Adrenal gland (tissue), 12 donors: Measurements from ENCODE around the gene CCT4. TPM values are rescaled to one million over a fixed set of nuclear protein-coding genes. Genes with fewer than 3 reads are reported as not detected.

Source experiments
- DNase-seq, 7 donors: peaks; one replicate each; pipeline ENCODE4 v3.0.0-alpha.2; 2019 to 2020
- H3K27ac ChIP-seq, 5 donors: fragments of 200-600 bp; sonication (generic) in 4 of 5; 1 replicate in 3 of 5; 2 replicates in 2 of 5; pipeline versions ENCODE4 v1.5.1 to v1.8.0; 2016 to 2020; ENCODE audit warnings: mild to moderate bottlenecking in 1 of 5
- H3K27me3 ChIP-seq: fragments of 200-600 bp; 2 replicates; pipeline ENCODE4 v1.8.0; 2021
- H3K36me3 ChIP-seq, 2 donors: fragments of 200-600 bp; replicated peaks in 1 of 2; 1 replicate in 1 of 2; 2 replicates in 1 of 2; pipeline versions ENCODE4 v1.5.1 to v1.8.0; 2018 to 2022
- H3K4me1 ChIP-seq, 2 donors: fragments of 200-600 bp; replicated peaks in 1 of 2; 1 replicate in 1 of 2; 2 replicates in 1 of 2; pipeline versions ENCODE4 v1.5.1 to v1.8.0; 2018 to 2021
- H3K4me3 ChIP-seq, 4 donors: fragments of 200-600 bp; sonication (generic) in 3 of 4; one replicate each; pipeline ENCODE4 v1.5.1; 2016 to 2018
- H3K9me3 ChIP-seq, 3 donors: fragments of 200-600 bp; sonication (generic) in 1 of 3; replicated peaks in 1 of 3; 1 replicate in 2 of 3; 2 replicates in 1 of 3; pipeline versions ENCODE4 v1.5.1 to v1.8.0; 2016 to 2021
- POLR2A ChIP-seq, 2 donors: fragments of 450-650 bp; IDR thresholded peaks; one replicate each; pipeline ENCODE4 v1.6.1; 2017; ENCODE audit warnings: antibody characterized with exemption in 2 of 2, mild to moderate bottlenecking in 2 of 2, moderate library complexity in 1 of 2
- WGBS, 4 donors: extraction: QIAGEN DNeasy Blood & Tissue Kit in 2 of 4; methylation state at CpG; one replicate each; pipeline versions ENCODE4 v1.1.5 to v1.1.7; 2013 to 2017; 5-methylcytosine and 5-hydroxymethylcytosine counted together
- intact Hi-C, 2 donors: fragments of 100-400 bp; cut with DNase I; formaldehyde crosslinking; loops; one replicate each; pipeline versions ENCODE4 v1.14.1 to v1.15.0; 2022 to 2023
- polyA plus RNA-seq, 3 donors: library from polyadenylated mRNA; stranded (reverse); fragments of 200-250 nt in 2 of 3; fragments of 350-450 nt in 1 of 3; fragmentation: Illumina TruSeq in 1 of 3; extraction: RNeasy Lipid Tissue Mini Kit (QIAGEN cat#74804) in 1 of 3; gene quantifications; one replicate each; pipeline ENCODE4 v1.2.3, GENCODE V29; 2013 to 2014
- total RNA-seq, 9 donors: library from RNA; depleted of rRNA in 4 of 9; stranded (reverse); fragments of >200 nt in 4 of 9; fragments of 120-200 nt in 1 of 9; fragmentation: NEBNext Ultra II Directional in 1 of 9; extraction: Animal tissue kit (Norgen Biotek cat#: 25700) in 1 of 9; gene quantifications; one replicate each; pipeline versions ENCODE4 v1.1.0 to v1.2.4, GENCODE V29; 2013 to 2023
- TF ChIP-seq, protein P1 (sequence below), 6 experiments: fragments of 450-650 bp in 4 of 6; fragments of 200-600 bp in 2 of 6; sonication (generic) in 1 of 6; IDR thresholded peaks; 1 replicate in 5 of 6; 2 replicates in 1 of 6; pipeline versions ENCODE4 v1.5.1 to v1.8.0; 2016 to 2021; ENCODE audit warnings: antibody characterized with exemption in 6 of 6, mild to moderate bottlenecking in 2 of 6, moderate library complexity in 1 of 6
- donor health status: healthy with polysubstance abuse.
- donor health status: Bipolar disorder and iron deficiency.
- donor health status: DM: yes; HTN: yes; CAD: no.
- donor health status: DM: no; HTN: no; CAD: no.
- donor health status: DM: no; HTN: no; CAD: no.
- donor health status: DM: yes; HTN: yes; CAD: no.

Gene CCT4
- total and polyA plus RNA-seq, 12 donors = 28.5 to 183 (median 106) TPM

DNA sequence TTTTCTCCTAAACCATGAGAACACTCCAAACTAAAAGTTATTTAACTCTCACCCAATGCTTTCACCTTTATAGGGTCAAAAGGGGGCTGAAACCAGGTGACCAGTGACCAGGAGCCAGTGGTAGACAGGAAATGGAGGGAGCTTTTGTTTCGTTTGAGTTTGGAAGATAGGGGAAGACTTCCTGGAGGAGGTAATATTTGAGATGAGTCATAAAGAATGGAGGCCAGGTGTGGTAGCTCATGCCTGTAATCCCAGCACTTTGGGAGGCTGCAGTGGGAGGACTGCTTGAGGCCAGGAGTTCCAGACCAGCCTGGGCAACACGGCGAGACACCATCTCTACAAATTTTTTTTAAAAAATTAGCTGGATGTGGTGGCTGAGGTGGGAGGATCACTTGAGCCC is 43.1 kb downstream of the CCT4 start:
- 78 to 95% (median 88%) methylated on average over 3 of the region's 3 CpGs for WGBS, 4 donors
- Histone ChIP-seq H3K4me3 (no peak overlapping the region), H3K9me3 (no peaks in the 10 kb centered on the region), H3K27ac (no peak overlapping the region), H3K4me1 (no peaks in the 10 kb centered on the region), H3K27me3 (no peaks in the 10 kb centered on the region), H3K36me3 (no peaks in the 10 kb centered on the region)
- intact Hi-C loops = no loop called here
- DNase-seq = no peak
- TF ChIP-seq, protein P1, sequence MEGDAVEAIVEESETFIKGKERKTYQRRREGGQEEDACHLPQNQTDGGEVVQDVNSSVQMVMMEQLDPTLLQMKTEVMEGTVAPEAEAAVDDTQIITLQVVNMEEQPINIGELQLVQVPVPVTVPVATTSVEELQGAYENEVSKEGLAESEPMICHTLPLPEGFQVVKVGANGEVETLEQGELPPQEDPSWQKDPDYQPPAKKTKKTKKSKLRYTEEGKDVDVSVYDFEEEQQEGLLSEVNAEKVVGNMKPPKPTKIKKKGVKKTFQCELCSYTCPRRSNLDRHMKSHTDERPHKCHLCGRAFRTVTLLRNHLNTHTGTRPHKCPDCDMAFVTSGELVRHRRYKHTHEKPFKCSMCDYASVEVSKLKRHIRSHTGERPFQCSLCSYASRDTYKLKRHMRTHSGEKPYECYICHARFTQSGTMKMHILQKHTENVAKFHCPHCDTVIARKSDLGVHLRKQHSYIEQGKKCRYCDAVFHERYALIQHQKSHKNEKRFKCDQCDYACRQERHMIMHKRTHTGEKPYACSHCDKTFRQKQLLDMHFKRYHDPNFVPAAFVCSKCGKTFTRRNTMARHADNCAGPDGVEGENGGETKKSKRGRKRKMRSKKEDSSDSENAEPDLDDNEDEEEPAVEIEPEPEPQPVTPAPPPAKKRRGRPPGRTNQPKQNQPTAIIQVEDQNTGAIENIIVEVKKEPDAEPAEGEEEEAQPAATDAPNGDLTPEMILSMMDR (IDR thresholded peaks at IDR 0.05) = no peak
- no peak for TF ChIP-seq POLR2A (IDR thresholded peaks at IDR 0.05)

DNA sequence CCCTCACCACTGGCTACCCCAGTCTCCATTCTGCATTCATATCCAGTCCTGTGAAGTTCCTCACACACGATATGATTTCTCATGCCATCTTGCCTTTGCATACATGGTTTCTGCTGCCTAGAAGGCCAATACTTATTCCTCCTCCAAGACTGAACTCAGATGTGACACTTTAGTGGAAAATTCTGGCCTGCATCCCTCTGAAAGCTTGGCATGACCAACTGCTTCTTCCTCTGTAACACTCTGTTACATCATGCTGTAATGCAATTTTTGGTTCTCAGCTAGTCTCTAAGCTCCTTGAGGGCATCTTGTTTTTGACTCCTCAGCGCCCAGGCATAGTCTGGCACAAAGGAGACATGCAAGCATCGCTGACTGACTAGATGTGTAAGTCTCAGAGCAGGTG is 47.2 kb downstream of the CCT4 start:
- Histone ChIP-seq H3K4me1 (no peaks in the 10 kb centered on the region), H3K9me3 (no peaks in the 10 kb centered on the region), H3K36me3 (no peaks in the 10 kb centered on the region), H3K27ac (no peak overlapping the region), H3K27me3 (no peaks in the 10 kb centered on the region), H3K4me3 (no peak overlapping the region)
- intact Hi-C loops = no loop called here
- TF ChIP-seq POLR2A (IDR thresholded peaks at IDR 0.05) = no peak
- TF ChIP-seq, protein P1 (IDR thresholded peaks at IDR 0.05) = no peak
- DNase-seq = no peak
- WGBS, 4 donors = 91 to 95% (median 93%) methylated on average over 3 of the region's 3 CpGs

DNA sequence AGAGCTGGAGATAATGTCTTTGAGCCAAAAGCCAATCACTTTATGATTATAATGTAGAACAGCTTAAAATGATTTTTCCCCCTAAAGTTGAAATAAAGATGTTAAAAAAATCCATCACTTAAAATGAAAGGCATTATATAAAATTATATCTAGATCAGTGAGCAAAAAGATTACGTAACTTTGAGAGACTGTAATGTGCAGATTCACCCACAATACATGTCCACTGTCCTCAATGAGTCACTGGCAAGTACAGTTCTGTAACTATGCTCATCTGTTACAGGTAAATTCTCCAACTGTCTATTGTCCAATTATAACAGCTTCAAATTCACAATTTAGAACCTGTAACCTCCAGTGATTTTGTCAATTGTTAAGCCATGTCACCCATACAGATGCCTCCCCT is 53.6 kb downstream of the CCT4 start:
- H3K36me3 ChIP-seq = no peaks in the 10 kb centered on the region
- TF ChIP-seq, protein P1 (IDR thresholded peaks at IDR 0.05) = no peak
- no peak for TF ChIP-seq POLR2A (IDR thresholded peaks at IDR 0.05)
- no peak overlapping the region for H3K27ac ChIP-seq
- H3K4me3 ChIP-seq = no peak overlapping the region
- no peaks in the 10 kb centered on the region for H3K27me3 ChIP-seq
- 39 to 91% (median 69%) methylated on average over 1 of the region's 1 CpG for WGBS, 4 donors
- intact Hi-C loops = no loop called here
- DNase-seq = no peak
- no peaks in the 10 kb centered on the region for H3K9me3 ChIP-seq
- no peaks in the 10 kb centered on the region for H3K4me1 ChIP-seq

DNA sequence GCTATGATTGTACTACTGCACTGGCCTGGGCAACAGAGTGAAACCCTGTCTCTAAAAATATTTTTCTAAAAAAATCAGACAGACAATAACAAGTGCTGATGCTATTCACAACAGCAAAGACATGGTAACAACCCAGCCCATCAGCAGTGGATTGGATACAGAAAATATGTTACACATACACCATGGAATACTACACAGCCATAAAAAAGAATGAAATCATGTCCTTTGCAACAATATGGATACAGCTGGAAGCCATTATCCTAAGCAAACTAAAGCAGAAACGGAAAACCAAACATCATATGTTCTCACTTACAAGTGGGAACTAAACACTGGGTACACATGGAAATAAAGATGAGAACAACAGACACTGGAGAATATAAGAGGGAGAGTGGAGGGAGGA is 54.5 kb downstream of the CCT4 start:
- no peak for DNase-seq
- H3K27me3 ChIP-seq = no peaks in the 10 kb centered on the region
- 86 to 100% (median 97%) methylated on average over 1 of the region's 1 CpG for WGBS, 4 donors
- no peak overlapping the region for H3K4me3 ChIP-seq
- intact Hi-C loops = no loop called here
- no peak for TF ChIP-seq POLR2A (IDR thresholded peaks at IDR 0.05)
- TF ChIP-seq, protein P1 (IDR thresholded peaks at IDR 0.05) = no peak
- no peaks in the 10 kb centered on the region for H3K36me3 ChIP-seq
- no peaks in the 10 kb centered on the region for H3K4me1 ChIP-seq
- H3K9me3 ChIP-seq = no peaks in the 10 kb centered on the region
- H3K27ac ChIP-seq = no peak overlapping the region
